ENCODE measurements around the gene MRPS16. TPM values are rescaled to one million over a fixed set of nuclear protein-coding genes. Genes with fewer than 3 reads are reported as not detected.

MRPS16 gene
- total and polyA plus RNA-seq, 9 of the 15 experiments (the other 6 are each of a cell fraction or from before 2014, with no cell fraction given): 65.0 to 239 (median 146) TPM

DNA sequence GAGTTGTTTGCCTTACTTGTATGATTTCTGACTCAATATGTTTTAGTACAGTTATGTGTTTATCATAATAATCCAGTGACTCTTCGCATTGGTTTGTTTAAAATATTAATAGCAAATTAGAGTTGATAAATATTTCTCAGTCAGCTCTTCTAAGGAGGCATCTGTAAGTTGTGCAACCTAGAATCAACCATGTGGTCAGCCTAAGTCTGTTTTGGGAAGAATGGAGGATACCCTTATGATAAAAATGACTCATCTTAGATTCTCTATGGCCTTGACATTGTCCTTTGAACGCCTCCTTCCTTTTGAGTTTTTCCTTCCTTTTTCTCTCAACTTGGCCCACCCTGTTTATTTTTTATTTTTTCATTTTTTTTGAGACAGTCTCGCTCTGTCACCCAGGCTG, 24.2 kb downstream of the MRPS16 start (continued):
- no peak for TF ChIP-seq ZNF445 (CRISPR knock-in tag; IDR thresholded peaks at IDR 0.05; ENCODE audit: low read depth)
- TF ChIP-seq CEBPB (tag; IDR thresholded peaks at IDR 0.05): peak; percentile 68
- no peak for TF ChIP-seq SMARCB1 (IDR thresholded peaks at IDR 0.05; ENCODE audit: insufficient read length, low read depth)
- no peak for TF ChIP-seq ZNF76 (CRISPR knock-in tag; IDR thresholded peaks at IDR 0.05; ENCODE audit: borderline replicate concordance)
- no peak for TF ChIP-seq GATAD2A (IDR thresholded peaks at IDR 0.05)
- no peak for TF ChIP-seq ZNF224 (CRISPR knock-in tag; IDR thresholded peaks at IDR 0.05)
- no peak for TF ChIP-seq ZHX1 (conservative IDR thresholded peaks at IDR 0.05; ENCODE audit: low read length)
- TF ChIP-seq, protein P1, sequence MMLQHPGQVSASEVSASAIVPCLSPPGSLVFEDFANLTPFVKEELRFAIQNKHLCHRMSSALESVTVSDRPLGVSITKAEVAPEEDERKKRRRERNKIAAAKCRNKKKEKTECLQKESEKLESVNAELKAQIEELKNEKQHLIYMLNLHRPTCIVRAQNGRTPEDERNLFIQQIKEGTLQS (IDR thresholded peaks at IDR 0.05): peak; percentile 61
- TF ChIP-seq, protein P1 (CRISPR knock-in tag; conservative IDR thresholded peaks at IDR 0.05): no peak
- no peak for TF ChIP-seq MED1 (CRISPR knock-in tag; IDR thresholded peaks at IDR 0.05; ENCODE audit: borderline replicate concordance)
- no peak for TF ChIP-seq IRF2 (CRISPR knock-in tag; IDR thresholded peaks at IDR 0.05)
- TF ChIP-seq FOXA3 (CRISPR knock-in tag; conservative IDR thresholded peaks at IDR 0.05 in 1 of 2, IDR thresholded peaks at IDR 0.05 in 1 of 2): no peak
- TF ChIP-seq, protein P2, sequence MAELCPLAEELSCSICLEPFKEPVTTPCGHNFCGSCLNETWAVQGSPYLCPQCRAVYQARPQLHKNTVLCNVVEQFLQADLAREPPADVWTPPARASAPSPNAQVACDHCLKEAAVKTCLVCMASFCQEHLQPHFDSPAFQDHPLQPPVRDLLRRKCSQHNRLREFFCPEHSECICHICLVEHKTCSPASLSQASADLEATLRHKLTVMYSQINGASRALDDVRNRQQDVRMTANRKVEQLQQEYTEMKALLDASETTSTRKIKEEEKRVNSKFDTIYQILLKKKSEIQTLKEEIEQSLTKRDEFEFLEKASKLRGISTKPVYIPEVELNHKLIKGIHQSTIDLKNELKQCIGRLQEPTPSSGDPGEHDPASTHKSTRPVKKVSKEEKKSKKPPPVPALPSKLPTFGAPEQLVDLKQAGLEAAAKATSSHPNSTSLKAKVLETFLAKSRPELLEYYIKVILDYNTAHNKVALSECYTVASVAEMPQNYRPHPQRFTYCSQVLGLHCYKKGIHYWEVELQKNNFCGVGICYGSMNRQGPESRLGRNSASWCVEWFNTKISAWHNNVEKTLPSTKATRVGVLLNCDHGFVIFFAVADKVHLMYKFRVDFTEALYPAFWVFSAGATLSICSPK (IDR thresholded peaks at IDR 0.05; ENCODE audit: borderline replicate concordance): no peak
- TF ChIP-seq, protein P3, sequence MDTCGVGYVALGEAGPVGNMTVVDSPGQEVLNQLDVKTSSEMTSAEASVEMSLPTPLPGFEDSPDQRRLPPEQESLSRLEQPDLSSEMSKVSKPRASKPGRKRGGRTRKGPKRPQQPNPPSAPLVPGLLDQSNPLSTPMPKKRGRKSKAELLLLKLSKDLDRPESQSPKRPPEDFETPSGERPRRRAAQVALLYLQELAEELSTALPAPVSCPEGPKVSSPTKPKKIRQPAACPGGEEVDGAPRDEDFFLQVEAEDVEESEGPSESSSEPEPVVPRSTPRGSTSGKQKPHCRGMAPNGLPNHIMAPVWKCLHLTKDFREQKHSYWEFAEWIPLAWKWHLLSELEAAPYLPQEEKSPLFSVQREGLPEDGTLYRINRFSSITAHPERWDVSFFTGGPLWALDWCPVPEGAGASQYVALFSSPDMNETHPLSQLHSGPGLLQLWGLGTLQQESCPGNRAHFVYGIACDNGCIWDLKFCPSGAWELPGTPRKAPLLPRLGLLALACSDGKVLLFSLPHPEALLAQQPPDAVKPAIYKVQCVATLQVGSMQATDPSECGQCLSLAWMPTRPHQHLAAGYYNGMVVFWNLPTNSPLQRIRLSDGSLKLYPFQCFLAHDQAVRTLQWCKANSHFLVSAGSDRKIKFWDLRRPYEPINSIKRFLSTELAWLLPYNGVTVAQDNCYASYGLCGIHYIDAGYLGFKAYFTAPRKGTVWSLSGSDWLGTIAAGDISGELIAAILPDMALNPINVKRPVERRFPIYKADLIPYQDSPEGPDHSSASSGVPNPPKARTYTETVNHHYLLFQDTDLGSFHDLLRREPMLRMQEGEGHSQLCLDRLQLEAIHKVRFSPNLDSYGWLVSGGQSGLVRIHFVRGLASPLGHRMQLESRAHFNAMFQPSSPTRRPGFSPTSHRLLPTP (IDR thresholded peaks at IDR 0.05; ENCODE audit: borderline replicate concordance, extremely low read depth, insufficient read length): no peak
- TF ChIP-seq ZNF146 (CRISPR knock-in tag; IDR thresholded peaks at IDR 0.05; ENCODE audit: unreplicated experiment): no peak
- peak; percentile 77 for TF ChIP-seq FOSL1 (tag; conservative IDR thresholded peaks at IDR 0.05)
- TF ChIP-seq TAF9B (IDR thresholded peaks at IDR 0.05; ENCODE audit: partially characterized antibody): no peak
